Esophagus squamous epithelium (tissue), 5 donors: ENCODE results near the gene STEEP1. TPM values are rescaled to one million over a fixed set of nuclear protein-coding genes. Genes with fewer than 3 reads are reported as not detected.
"Not testable (repeated sequence)": the region's sequence is repeated elsewhere in the genome, so short reads cannot be mapped to it uniquely, and the experiment has no call there.

Source experiments
- DNase-seq: peaks from one replicate; lab custom pipeline; 2025; lab: John Stamatoyannopoulos, UW
- H3K27ac ChIP-seq, 4 donors: fragments of 200-600 bp; sonication (generic); one replicate each; pipeline ENCODE4 v1.5.1; 2016 to 2019; ENCODE audit warnings: mild to moderate bottlenecking in 1 of 4
- H3K27me3 ChIP-seq, 4 donors: fragments of 200-600 bp; sonication (generic); 1 replicate in 3 of 4; 2 replicates in 1 of 4; pipeline versions ENCODE4 v1.5.1 to v1.6.0; 2017 to 2021; ENCODE audit warnings: antibody characterized with exemption in 1 of 4
- H3K36me3 ChIP-seq, 3 donors: fragments of 200-600 bp; sonication (generic); one replicate each; pipeline ENCODE4 v1.5.1; 2016 to 2019
- H3K4me1 ChIP-seq, 3 donors: fragments of 200-600 bp; sonication (generic); one replicate each; pipeline ENCODE4 v1.5.1; 2017 to 2019
- H3K4me3 ChIP-seq, 4 donors: fragments of 200-600 bp; sonication (generic); 1 replicate in 3 of 4; 2 replicates in 1 of 4; pipeline ENCODE4 v1.5.1; 2016 to 2019; ENCODE audit warnings: mild to moderate bottlenecking in 2 of 4, moderate library complexity in 1 of 4
- H3K9me3 ChIP-seq, 3 donors: fragments of 200-600 bp; sonication (generic); one replicate each; pipeline ENCODE4 v1.5.1; 2016 to 2019
- POLR2A ChIP-seq, 4 donors: fragments of 450-650 bp; IDR thresholded peaks; one replicate each; pipeline ENCODE4 v1.6.1; 2017; ENCODE audit warnings: antibody characterized with exemption in 4 of 4, mild to moderate bottlenecking in 4 of 4, moderate library complexity in 3 of 4
- WGBS, 2 donors: methylation state at CpG; one replicate each; pipeline ENCODE4 v1.1.5; 2018; 5-methylcytosine and 5-hydroxymethylcytosine counted together
- intact Hi-C: fragments of 100-400 bp; cut with DNase I; formaldehyde crosslinking; loops from one replicate; pipeline ENCODE4 v1.15.0; 2022
- total RNA-seq, 4 donors: library from RNA; depleted of rRNA; stranded (reverse); fragments of >200 nt; gene quantifications; one replicate each; pipeline ENCODE4 v1.1.0, GENCODE V29; 2016
- TF ChIP-seq, protein P1 (sequence below), 6 experiments: fragments of 450-650 bp in 4 of 6; fragments of 200-600 bp in 2 of 6; sonication (generic) in 2 of 6; IDR thresholded peaks; one replicate each; pipeline ENCODE4 v1.5.1; 2016 to 2019; ENCODE audit warnings: antibody characterized with exemption in 6 of 6, mild to moderate bottlenecking in 4 of 6, moderate library complexity in 4 of 6
- donor health status: DM: yes; HTN: yes; CAD: no.

STEEP1 gene
- total RNA-seq, 4 donors from 2014 or later = 14.8 to 31.1 (median 17.2) TPM

- Histone ChIP-seq H3K9me3 (no peaks in the 10 kb centered on the region), H3K27ac (peak overlapping the region in 3 of 4 donors; percentile 72 to 83 (median 80)), H3K4me3 (no peak overlapping the region), H3K36me3 (no peaks in the 10 kb centered on the region), H3K4me1 (peaks cover 0 to 65% (median 4%) of the 10 kb centered on the region in 3 donors), H3K27me3 (no peaks in the 10 kb centered on the region)
- WGBS, 2 donors = 75% methylated on average over 1 of the region's 1 CpG; no CpG with 5 or more reads in 1 of the 2 donors
- intact Hi-C loops = no loop called here
- no peak for DNase-seq
- TF ChIP-seq, protein P1, sequence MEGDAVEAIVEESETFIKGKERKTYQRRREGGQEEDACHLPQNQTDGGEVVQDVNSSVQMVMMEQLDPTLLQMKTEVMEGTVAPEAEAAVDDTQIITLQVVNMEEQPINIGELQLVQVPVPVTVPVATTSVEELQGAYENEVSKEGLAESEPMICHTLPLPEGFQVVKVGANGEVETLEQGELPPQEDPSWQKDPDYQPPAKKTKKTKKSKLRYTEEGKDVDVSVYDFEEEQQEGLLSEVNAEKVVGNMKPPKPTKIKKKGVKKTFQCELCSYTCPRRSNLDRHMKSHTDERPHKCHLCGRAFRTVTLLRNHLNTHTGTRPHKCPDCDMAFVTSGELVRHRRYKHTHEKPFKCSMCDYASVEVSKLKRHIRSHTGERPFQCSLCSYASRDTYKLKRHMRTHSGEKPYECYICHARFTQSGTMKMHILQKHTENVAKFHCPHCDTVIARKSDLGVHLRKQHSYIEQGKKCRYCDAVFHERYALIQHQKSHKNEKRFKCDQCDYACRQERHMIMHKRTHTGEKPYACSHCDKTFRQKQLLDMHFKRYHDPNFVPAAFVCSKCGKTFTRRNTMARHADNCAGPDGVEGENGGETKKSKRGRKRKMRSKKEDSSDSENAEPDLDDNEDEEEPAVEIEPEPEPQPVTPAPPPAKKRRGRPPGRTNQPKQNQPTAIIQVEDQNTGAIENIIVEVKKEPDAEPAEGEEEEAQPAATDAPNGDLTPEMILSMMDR (IDR thresholded peaks at IDR 0.05) = no peak
These were observed 68.0 kb downstream of the STEEP1 start for GRCh38 chrX:119497185-119497584.

DNA sequence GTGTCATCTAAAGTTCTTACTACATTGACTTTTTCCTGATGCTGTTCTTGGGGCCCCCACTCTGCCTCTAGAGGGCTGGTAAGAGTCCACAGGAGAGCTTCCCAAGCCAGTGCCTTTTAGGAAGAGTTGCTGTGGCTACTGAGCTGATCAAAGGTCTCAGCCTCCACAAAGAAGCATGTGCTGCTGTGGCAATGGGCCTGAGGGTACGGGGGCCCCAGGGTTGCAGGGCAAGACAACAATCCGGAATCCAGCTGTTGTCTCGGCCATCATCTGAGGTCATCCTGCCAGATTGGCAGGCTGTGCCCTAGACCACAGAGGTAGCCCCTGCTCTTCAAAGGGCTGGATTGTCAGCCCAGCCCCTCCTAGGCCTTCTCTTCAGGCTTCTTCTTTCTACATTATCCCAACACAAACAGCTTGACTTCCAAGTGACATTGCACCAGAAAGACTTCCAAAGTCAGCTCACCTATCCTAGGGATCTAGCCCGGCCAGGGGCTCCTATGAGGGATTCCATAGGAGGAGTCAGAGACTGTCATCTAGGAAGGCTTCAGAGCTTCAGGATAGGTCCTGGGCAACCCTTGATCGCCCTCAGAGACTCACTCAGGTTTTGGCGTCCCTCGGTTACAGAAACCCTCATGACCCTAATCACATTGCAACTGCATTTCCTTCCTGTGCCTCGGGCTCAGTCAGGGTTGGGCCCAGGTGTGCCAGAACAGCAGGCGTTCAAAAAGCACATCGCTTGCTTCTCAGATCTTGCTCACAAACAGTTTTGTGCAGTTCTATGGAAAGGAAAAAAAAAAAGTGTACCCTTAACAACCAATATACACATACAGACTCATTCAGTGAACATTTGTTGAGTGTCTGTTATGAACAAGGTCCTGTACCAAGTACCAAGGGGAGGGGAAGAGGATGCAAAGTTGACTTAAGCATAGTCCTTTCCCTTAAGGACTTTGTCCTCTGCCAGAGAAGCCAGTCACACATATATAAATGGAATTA lies 69.2 kb downstream of the STEEP1 start:
- H3K27ac ChIP-seq = peak overlapping the region; percentile 5 to 83 (median 76)
- DNase-seq = no peak
- intact Hi-C loops = no loop called here

GRCh38 chrX:119493851-119494495 lies 71.2 kb downstream of the STEEP1 start:
- H3K9me3 ChIP-seq, intact Hi-C loops, H3K4me3 ChIP-seq, DNase-seq, H3K27me3 ChIP-seq, H3K36me3 ChIP-seq: not testable (repeated sequence)
- Histone ChIP-seq H3K27ac (peak overlapping the region; percentile 67 to 83 (median 76)), H3K4me1 (peaks cover 0 to 47% (median 0%) of the 10 kb centered on the region in 3 donors)
- WGBS, 2 donors = 64% methylated on average over 10 of the region's 10 CpGs; no CpG with 5 or more reads in 1 of the 2 donors

More for the DNA sequence above, 69.2 kb downstream of the STEEP1 start:
- H3K4me1 ChIP-seq = peaks cover 0 to 59% (median 0%) of the 10 kb centered on the region in 3 donors
- H3K27me3 ChIP-seq = no peaks in the 10 kb centered on the region
- no peaks in the 10 kb centered on the region for H3K9me3 ChIP-seq
- H3K36me3 ChIP-seq = no peaks in the 10 kb centered on the region
- 49 to 73% methylated on average over 2 to 7 of the region's 10 CpGs for WGBS, 2 donors
- TF ChIP-seq, protein P1 (IDR thresholded peaks at IDR 0.05) = no peak
- no peak for TF ChIP-seq POLR2A (IDR thresholded peaks at IDR 0.05)
- H3K4me3 ChIP-seq = no peak overlapping the region

DNA sequence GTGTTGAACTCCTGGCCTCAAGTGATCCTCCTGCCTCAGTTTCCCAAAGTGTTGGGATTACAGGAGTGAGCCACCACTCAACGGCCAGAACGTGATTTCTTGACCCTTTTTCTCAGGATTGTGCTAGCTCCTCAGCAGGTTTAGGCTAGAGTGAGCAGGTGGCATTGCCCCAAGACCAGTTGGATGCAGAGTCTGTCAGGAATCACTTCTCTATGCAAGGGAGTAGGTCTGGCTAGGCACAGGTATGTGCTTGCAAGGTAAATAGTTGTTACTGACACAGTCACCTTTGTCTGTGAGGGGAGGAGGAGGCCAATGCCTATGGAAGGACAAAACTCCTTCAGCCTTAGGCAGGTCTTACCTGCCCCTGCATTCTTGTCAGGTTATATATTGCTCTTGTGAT lies 72.7 kb downstream of the STEEP1 start:
- no peaks in the 10 kb centered on the region for H3K9me3 ChIP-seq
- intact Hi-C loops = no loop called here
- WGBS, 2 donors = 44% methylated on average over 2 of the region's 2 CpGs; no CpG with 5 or more reads in 1 of the 2 donors
- H3K36me3 ChIP-seq = no peaks in the 10 kb centered on the region
- no peak for TF ChIP-seq POLR2A (IDR thresholded peaks at IDR 0.05)
- TF ChIP-seq, protein P1 (IDR thresholded peaks at IDR 0.05) = no peak
- peak overlapping the region in 3 of 4 donors; percentile 72 to 83 (median 80) for H3K27ac ChIP-seq
- peaks cover 0 to 47% (median 0%) of the 10 kb centered on the region in 3 donors for H3K4me1 ChIP-seq
- no peaks in the 10 kb centered on the region for H3K27me3 ChIP-seq
- no peak overlapping the region for H3K4me3 ChIP-seq
- DNase-seq = no peak

DNA sequence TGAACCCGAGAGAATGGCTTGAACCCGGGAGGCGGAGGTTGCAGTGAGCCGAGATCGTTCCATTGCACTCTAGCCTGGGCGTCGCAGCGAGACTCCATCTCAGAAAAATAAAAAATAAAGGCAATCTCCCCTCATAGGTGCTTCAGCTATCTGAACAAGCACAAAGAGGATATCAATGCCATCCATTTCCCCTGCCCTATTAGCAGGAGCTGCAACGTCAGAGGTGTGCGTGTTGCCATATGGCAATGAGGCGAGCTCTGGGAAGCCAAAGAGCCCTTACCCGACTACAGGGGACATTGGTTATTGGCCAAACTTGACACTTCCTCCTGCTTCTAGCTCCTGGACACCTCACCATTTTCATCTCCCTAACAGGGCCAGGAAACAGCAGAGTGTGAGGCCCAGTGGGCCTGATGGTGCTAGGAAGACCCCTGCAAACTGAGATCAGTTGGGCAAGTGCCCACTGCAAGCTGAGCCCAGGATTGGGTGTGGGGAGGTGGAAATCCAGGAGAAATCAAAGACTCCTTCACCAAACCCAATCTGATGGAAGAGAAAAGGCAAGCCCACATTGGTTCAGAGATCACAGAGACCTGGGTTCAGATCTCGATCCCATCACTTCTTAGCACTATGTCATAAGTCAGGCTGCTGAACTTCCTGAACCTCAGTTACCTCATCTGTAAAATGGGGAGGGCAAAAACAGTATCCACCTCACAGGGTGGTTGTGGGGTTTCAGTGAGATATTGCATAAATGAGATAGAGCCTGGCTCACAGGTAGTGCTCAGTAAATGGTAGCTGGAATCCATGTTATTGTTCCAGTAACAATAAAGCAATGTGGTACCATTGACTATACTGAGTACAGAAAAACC lies 75.8 kb downstream of the STEEP1 start:
- peaks cover 0 to 18% (median 0%) of the 10 kb centered on the region in 3 donors for H3K4me1 ChIP-seq
- H3K9me3 ChIP-seq = no peaks in the 10 kb centered on the region
- no peaks in the 10 kb centered on the region for H3K36me3 ChIP-seq
- no peak for DNase-seq
- intact Hi-C loops = no loop called here
- H3K4me3 ChIP-seq = no peak overlapping the region
- H3K27me3 ChIP-seq = no peaks in the 10 kb centered on the region
- TF ChIP-seq POLR2A (IDR thresholded peaks at IDR 0.05) = no peak
- TF ChIP-seq, protein P1 (IDR thresholded peaks at IDR 0.05) = no peak
- 60 to 73% methylated on average over 1 to 13 of the region's 13 CpGs for WGBS, 2 donors
- no peak overlapping the region for H3K27ac ChIP-seq
